ENCODE measurements around the gene PABPN1L. TPM values are rescaled to one million over a fixed set of nuclear protein-coding genes. Genes with fewer than 3 reads are reported as not detected.

Gene PABPN1L
- total and polyA plus RNA-seq, 2 of the 13 experiments (the other 11 are each of a cell fraction or from before 2014, with no cell fraction given) = not detected

DNA sequence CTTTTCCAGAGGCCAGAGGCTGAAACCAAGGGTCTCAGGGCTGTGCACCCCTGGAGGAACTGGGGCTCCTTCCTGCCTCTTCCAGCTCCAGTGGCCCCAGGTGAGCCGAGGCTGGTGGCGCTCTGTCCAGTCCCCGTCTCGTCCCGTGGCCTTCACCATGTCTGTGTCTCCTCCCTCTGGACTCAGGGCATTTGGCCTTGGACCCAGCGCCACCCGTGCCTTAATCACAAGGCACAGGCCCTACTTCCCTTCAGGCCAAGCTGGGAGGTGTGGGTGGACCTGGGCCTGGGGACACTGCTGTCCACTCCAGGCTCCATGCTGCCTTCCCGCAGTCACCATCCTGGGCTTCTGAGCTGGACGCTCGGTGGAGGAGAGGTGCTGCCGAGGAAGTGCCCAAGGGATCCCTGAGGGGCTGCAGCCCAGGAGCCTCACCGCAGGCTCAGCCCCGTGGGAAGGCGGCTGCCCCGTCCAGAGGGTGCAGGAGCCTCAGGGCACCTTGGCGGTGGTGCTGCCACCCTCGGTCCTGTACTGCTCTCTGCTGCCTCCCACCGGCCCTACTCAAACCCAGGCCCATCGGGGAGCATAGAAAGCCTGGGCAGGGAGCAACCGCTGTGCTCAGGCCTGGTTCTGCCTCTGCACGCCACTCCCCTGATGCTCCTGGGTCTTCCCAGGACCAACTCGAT, 45.2 kb downstream of the PABPN1L start (continued):
- TF ChIP-seq, protein P1, sequence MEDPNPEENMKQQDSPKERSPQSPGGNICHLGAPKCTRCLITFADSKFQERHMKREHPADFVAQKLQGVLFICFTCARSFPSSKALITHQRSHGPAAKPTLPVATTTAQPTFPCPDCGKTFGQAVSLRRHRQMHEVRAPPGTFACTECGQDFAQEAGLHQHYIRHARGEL (CRISPR knock-in tag; IDR thresholded peaks at IDR 0.05) = no peak
- TF ChIP-seq CCAR2 (optimal IDR thresholded peaks at IDR 0.05; ENCODE audit: low read depth, low read length) (no peak), ZNF124 (CRISPR knock-in tag; IDR thresholded peaks at IDR 0.05) (no peak), BCLAF1 (IDR thresholded peaks at IDR 0.05) (no peak), KDM4B (CRISPR knock-in tag; IDR thresholded peaks at IDR 0.05) (no peak), ZNF512 (CRISPR knock-in tag; IDR thresholded peaks at IDR 0.05) (no peak), RBAK (CRISPR knock-in tag; IDR thresholded peaks at IDR 0.05) (no peak), MYC (CRISPR knock-in tag; IDR thresholded peaks at IDR 0.05; ENCODE audit: borderline replicate concordance) (0 out of 2 replicates have a peak, but pooled peaks have one; percentile 28), CTCF (CRISPR knock-in tag; IDR thresholded peaks at IDR 0.05) (peak; percentile 79), ZNF577 (CRISPR knock-in tag; IDR thresholded peaks at IDR 0.05; ENCODE audit: borderline replicate concordance, low read depth) (no peak), SRY (CRISPR knock-in tag; IDR thresholded peaks at IDR 0.05) (no peak), MLX (CRISPR knock-in tag; IDR thresholded peaks at IDR 0.05) (no peak), THAP8 (CRISPR knock-in tag; IDR thresholded peaks at IDR 0.05; ENCODE audit: borderline replicate concordance) (0 out of 2 replicates have a peak, but pooled peaks have one; percentile 28), CBX2 (IDR thresholded peaks at IDR 0.05; ENCODE audit: low read depth, low read length) (no peak), CBX2 (CRISPR knock-in tag; IDR thresholded peaks at IDR 0.05; ENCODE audit: low read depth) (no peak), ZNF704 (CRISPR knock-in tag; IDR thresholded peaks at IDR 0.05; ENCODE audit: borderline replicate concordance) (no peak), ISL2 (CRISPR knock-in tag; IDR thresholded peaks at IDR 0.05) (no peak), ZNF256 (CRISPR knock-in tag; conservative IDR thresholded peaks at IDR 0.05) (no peak), FOXJ3 (CRISPR knock-in tag; IDR thresholded peaks at IDR 0.05; ENCODE audit: borderline replicate concordance) (no peak), ZNF670 (CRISPR knock-in tag; IDR thresholded peaks at IDR 0.05; ENCODE audit: borderline replicate concordance) (no peak)

Measured in HepG2 (cell line).